IPS-NIHi11 (cell line): Measurements from ENCODE around the gene BTF3L4.
A peak's percentile ranks its signal among the peaks of the same experiment; 100 is the strongest.
"Not testable (repeated sequence)": the region's sequence is repeated elsewhere in the genome, so short reads cannot be mapped to it uniquely, and the experiment has no call there.

ENCODE experiments used
- DNase-seq: peaks from one replicate; pipeline ENCODE4 v3.0.0; 2012; ENCODE audit warnings: mixed read lengths, low spot score

The BTF3L4 gene

GRCh38 chr1:52056163-52056936 lies at the start of gene BTF3L4:
Gene BTF3L4 (plus strand): TSS chr1:52056295. CDS start chr1:52059848, 3,553 bp downstream.
- peak; percentile 94 for DNase-seq

GRCh38 chr1:52007215-52008002 lies 48.7 kb upstream of the BTF3L4 start:
- DNase-seq: no peak

- DNase-seq: no peak
Measured at GRCh38 chr1:52008071-52008809, 47.9 kb upstream of the BTF3L4 start.

- DNase-seq: no peak
Measured at GRCh38 chr1:52022133-52022532, 34.0 kb upstream of the BTF3L4 start.

GRCh38 chr1:52026278-52026677 lies 29.8 kb upstream of the BTF3L4 start:
- DNase-seq: no peak

GRCh38 chr1:52028328-52028727 lies 27.8 kb upstream of the BTF3L4 start:
- DNase-seq: no peak

GRCh38 chr1:52028839-52029238 lies 27.3 kb upstream of the BTF3L4 start:
- DNase-seq: not testable (repeated sequence)

- no peak for DNase-seq
Measured at GRCh38 chr1:52032124-52032784, 23.8 kb upstream of the BTF3L4 start.

DNA sequence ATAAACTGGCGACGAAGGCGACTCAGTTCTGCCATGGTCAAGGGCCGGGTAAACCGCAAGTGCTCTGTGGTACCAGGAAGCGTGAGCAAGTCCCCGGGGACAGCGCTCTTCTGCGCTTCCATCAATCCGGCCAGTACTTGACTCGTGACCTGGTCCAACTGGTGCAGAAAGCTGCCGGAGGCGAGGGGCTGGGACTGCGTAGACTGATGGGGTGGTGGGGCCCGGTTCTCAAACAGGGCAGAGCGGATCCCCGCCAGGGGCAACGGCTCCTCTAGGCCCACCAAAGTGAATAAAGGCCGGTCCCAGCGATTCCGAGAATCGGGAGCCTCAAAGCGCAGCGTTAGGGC lies 23.3 kb upstream of the BTF3L4 start:
- peak; percentile 37 for DNase-seq

DNA sequence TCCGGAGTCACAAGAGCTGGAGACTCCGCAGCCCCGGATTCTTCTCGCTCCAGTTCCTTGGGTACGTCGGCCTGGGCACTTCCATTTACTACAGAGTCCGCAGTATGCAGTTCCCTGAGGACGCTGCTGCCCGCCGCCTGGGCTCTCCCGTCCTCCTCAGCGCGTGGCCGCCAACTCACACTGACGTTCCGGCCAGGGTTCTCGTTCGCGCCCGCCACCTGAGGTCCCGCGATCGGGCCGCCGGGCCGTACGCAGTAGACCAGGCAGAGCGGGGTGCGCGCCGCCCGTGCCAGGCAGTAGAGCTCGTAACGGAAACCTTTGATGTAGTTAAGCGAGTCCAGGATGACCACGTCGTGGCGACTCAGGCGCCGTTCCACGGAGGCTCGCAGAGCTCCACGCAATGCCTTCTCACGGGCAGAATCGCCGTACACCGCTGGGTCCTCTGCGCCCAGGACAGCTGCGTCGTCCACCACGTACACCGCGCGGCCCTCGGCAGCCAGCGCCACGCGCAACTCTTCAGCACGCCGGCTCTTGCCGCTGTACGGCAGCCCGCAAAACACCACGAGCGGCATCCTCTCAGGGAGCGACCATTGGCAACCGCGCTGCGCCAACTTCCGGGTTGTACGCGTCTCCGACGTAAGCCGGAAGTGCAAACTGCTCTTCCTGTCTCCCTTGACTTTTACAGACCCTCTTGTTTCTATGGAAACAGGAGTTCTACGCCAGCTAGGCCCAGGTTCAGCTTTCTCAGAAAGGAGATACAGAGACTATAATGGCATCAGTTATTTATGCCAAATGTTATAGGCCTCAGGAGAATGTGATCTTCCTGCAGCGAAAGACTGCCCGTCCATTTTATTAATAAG lies 22.7 kb upstream of the BTF3L4 start, which contains the start of gene KTI12:
KTI12 (minus strand) TSS at position 621 of the 860 bp plus-strand sequence; CDS start at position 572, 49 bp downstream.
- peak; percentile 90 for DNase-seq

- DNase-seq: no peak
Measured at GRCh38 chr1:52034050-52034384, 22.1 kb upstream of the BTF3L4 start.

- no peak for DNase-seq
Measured at GRCh38 chr1:52037402-52037814, 18.7 kb upstream of the BTF3L4 start.

GRCh38 chr1:52037909-52038308 lies 18.2 kb upstream of the BTF3L4 start:
- no peak for DNase-seq

- DNase-seq: no peak
Measured at GRCh38 chr1:52041551-52042185, 14.4 kb upstream of the BTF3L4 start.

DNA sequence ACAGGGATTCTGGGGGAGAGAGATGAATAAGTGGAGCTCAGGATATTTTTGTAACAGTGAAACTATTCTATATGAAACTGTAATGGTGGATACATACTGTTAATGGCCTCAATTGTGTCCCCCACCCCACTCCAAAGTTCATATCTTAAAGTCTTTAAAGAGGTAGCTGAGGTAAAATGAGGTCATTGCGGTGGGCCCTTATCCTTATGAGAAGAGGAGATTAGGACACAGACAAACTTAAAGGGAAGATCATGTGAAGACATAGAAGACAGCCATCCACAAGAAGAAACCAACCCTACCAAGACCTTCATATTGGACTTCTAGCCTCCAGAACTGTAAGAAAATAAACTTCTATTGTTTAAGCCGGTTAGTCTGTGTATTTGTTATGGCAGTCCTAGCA lies 10.9 kb upstream of the BTF3L4 start:
- no peak for DNase-seq

DNA sequence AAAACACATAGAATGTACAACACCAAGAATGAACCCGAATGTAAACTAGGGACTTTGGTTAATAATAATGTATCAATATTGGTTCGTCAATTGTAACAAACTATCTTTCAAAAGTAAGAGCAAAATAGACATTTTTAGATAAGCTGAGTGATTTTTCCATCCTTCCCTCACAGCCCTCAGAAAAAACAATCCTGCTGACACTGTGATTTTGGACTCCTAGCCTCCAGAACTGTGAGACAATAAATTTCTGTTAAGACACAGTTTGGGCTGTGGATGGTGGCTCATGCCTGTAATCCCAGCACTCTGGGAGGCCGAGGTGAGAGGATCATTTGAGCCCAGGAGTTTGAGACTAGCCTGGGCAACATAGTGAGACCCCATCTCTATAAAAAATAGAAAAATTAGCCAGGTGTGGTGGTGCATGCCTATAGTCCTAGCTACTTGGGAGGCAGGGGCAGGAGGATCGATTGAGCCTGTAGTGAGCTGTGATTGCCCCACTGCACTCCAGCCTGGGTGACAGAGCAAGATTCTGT lies 10.4 kb upstream of the BTF3L4 start:
- not testable (repeated sequence) for DNase-seq

DNA sequence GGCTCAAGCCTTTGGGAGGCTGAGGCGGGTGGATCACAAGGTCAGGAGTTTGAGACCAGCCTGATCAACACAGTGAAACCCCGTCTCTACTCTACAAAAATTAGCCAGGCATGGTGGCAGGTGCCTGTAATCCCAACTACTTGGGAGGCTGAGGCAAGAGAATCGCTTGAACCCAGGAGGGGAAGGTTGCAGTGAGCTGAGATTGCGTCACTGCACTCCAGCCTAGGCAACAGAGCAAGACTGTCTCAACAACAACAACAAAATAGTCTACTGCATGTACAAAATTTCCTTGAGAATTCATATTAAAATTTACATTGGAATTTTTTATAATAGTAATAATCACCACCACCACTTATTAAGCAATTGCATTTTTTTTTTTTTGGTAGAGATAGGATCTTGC lies 6.8 kb upstream of the BTF3L4 start:
- not testable (repeated sequence) for DNase-seq

- no peak for DNase-seq
Measured at GRCh38 chr1:52053862-52054261, 2.2 kb upstream of the BTF3L4 start.

DNA sequence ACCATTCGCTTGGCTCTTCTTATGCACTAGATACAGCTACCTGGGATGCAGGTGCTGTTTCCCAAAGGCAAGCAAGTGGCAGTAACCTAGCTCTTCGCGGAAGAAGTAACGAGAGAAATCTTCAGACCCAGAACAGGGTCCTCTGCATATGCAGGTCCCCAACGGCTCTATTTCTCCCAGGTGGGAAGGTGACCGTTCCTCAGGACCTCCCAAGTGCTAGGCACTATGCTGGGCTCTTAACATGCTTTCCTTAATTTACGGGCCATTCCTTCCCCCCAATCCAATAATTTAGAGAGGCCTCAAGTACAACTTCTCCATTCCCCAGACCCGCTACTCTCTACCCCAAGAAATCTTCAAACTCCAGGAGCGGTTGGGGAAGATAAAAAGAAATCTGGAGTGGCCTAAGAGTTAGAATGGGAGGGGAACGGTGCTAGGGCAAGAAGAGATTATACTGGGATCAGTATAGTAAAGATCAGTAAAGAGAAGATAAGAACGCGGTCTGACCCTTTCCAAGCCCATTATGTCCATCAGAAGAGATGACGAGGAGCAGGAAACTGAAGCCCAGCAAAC lies 1.5 kb upstream of the BTF3L4 start:
- DNase-seq: no peak
